Suppressor macrophage (primary cell): ENCODE results near the gene CCDC12.

Experiments used
- DNase-seq, 4 experiments: peaks; one replicate each; pipeline ENCODE4 v3.0.0-alpha.2; 2020 to 2022
- total RNA-seq, 17 experiments: gene quantifications; one replicate each; lab custom pipeline; 2026; ENCODE audit warnings: mixed read lengths in 6 of 17, inconsistent platforms in 3 of 17; lab: John Stamatoyannopoulos, UW

CCDC12 gene
- 9.6 to 37.0 (median 17.5) reads per million in 17 experiments for total RNA-seq

DNA sequence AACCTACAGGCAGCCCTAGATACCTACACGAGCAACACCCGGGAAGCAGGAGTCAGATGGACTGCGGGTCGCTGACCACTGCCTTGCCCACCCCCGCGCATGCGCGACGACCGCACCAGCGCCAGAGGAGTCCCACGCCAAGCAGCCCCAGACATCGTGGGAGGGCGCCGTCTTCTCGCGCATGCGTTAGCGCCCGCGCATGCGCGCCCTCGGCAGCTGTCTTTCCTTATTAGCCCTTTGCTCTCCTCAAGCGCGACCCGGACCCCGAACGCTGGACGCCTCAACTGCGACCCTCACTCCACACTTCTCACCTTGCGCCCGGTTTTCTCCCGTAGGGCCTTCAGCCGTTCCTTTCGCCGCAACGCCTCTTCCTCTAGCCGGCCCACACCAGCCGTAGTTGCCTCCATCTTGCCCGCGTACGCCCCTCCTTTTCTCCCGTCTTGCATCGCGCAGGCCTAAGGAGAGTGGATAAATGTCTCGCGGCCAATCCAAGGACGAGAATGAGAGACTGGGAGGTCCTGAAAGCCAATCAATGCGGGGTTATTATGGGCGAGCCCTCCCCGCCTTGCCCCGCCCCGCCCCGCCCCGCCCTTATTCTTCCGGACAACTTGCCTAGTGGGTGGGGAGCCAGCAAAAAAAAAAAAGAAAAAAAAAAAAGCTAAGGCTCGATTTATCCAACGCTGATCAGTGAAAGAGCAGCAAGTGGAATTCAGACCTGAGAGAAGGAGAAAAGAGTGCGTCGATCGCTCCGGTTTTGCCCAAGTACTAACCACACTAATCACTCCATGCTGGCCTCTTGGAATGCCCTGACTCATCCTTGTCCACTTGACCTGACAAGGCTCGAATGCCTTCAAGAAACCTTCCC lies at the start of gene CCDC12:
TSS of gene CCDC12 (minus strand) at position 420 of the 865 bp plus-strand sequence. CDS start at position 407, 13 bp downstream.
- DNase-seq = peak; percentile 96 to 99 (median 97)

- DNase-seq = no peak
These were observed 48.4 kb upstream of the CCDC12 start for GRCh38 chr3:47024932-47025331.

GRCh38 chr3:47022641-47023071 lies 46.1 kb upstream of the CCDC12 start:
- DNase-seq = no peak

DNA sequence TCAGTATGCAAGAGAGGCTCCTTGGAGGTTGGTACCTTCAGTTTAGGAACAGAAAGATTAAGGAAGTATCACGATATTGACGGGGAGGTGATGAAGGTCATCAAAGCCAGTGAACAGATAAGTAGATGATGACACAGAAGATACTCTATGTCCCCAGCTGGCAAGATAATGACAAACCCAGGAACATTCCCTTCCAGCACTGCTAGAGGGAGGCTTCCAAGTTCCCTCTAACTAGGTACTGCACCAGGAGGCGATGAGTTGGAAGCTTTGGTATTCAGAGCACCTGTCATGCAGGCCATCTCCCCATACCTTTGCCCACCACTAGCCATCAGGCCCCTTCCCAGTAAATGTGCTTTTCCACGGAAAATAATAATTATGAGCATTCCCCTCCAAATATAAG lies 43.8 kb upstream of the CCDC12 start:
- DNase-seq = no peak

DNA sequence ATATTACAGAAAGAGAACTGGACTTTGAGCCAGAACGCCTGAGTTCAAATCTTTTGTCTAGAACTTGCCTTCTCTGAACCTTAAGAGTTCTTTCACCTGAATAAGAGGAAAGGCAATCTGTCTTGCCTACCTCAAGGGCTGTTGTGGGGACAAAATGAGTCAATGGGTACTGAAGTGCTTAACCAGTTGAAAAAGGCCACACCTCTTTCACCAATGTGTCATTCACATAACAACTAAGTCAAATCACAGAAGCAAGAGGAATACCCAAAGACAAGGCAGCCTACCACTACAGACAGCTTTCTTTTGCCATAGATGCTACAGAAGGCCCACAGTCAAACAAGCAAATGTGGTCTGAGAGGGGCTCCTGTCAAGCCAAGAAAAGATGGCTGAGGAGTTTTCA lies 42.7 kb upstream of the CCDC12 start:
- no peak for DNase-seq

GRCh38 chr3:47018269-47018611 lies 41.7 kb upstream of the CCDC12 start:
- DNase-seq = no peak

DNA sequence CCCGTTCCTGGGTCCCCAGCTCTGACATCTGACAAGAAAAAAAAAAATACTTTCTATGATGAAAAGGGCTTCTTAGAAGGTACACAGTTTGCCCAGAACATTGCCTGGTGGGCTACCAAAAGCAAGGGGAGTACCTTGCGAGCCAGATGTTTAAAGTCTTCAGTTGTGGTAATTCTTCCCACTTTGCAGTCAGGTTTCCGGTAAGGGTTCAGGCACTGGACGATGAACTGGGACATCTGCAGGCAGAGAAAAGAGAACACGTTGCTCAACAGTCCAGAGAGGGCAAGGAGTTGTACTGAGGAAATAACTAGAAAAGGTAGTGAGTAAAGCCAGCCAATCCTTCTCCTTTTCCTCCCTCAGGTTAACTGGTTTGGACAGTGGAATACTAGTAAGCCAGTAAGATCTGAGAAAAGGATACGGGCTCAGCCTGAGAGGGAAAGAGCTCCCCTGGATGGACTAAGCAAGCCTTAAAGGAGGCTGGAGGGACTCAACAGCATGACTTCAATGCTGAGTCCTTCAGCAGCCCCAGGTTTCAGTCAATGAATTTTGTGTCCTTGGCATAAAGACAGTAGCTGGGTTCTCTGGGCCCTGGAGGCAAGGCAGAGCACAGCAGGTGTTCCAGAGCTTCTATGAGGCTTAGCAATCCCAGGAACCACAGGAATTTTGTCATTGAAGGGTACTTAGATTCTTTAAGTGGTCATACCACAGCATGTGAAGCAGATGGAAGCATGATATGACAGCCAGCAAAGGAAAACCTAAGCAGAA lies 41.1 kb upstream of the CCDC12 start:
- peak in 2 of 4 experiments; percentile 17 to 19 for DNase-seq

DNA sequence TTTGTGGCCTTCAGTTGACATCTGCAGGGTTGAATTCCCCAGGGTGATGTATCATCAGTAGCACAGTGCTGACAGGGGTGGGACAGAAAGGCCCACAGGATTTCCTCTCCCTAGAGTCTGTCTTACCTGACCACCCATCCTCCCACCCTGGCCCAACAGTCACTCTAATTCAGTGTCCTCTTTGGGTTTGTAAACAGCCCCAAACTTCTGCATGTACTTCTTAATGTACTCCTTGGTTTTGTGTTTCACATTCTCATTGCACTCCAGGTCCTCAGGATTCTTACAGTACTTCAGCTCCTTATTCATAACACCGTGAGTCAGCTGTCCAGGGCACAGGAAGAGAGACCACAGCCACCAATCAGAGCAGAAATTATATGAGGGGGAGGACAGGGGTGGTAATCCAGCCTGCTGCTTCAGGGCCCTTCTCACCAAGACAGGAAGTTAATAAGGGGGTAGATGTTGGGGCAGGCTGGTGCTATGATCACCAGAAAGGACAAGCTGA lies 40.4 kb upstream of the CCDC12 start:
- DNase-seq = peak; percentile 29 to 68 (median 45)

- DNase-seq = no peak
These were observed 39.8 kb upstream of the CCDC12 start for GRCh38 chr3:47016086-47016933.

DNA sequence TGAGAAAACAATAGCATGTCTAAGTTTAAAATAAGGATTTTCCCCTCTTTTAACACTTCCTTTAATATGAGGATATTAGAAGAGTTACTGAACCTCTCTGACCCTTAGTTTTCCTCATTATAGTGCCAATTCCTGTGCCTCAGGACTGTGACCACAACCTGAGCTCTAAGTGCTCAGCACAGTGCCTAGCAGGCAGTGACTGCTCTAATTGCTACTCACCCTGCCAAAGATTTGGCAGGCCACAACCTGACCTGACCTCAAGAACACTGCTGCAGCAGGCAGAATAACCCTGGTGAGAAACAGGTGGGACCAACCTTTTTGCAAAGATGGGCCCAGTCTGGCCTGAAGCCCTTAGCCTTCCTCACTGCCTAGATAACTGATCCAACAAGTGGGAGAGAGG lies 38.6 kb upstream of the CCDC12 start:
- DNase-seq = no peak

DNA sequence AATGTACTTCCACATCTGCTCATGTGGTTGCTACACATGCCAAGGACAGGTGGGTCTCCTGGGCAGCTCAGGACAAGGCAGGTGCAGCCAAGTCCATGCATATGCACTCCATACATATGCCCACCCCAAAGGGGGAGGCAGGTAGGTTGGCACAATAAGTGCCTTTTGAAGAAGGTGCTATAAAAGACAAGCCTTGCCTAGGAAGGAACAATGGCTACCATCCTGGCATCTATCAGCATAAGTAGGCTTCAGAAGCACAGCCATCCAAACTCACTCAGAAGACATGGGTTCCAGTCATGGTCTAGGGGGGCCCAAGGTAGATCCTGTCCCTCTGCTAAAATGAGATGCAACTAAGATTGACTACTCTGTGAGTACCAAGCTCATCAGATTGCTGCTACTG lies 37.5 kb upstream of the CCDC12 start:
- DNase-seq = no peak

DNA sequence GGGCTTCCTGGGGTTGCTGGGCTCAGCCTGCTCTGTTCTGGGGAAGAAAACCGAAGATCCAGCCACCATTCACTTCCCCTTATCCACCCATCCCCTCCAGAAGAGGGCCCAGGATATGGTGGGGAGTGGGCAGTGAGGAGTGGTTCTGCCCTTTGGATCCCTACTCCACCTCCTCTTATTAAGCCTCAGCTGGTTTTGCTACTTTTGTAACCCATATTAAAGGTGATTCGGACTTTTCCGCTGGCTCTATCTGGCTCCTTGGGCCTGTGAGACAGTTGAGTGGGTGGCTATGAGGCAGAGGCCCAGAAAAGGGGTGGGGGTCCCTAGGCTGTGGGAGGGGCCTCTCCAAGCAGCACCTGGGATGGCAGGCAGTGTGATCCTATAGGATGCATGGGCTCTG lies 36.7 kb upstream of the CCDC12 start:
- no peak for DNase-seq

- no peak for DNase-seq
These were observed 36.0 kb upstream of the CCDC12 start for GRCh38 chr3:47012342-47013230.

DNA sequence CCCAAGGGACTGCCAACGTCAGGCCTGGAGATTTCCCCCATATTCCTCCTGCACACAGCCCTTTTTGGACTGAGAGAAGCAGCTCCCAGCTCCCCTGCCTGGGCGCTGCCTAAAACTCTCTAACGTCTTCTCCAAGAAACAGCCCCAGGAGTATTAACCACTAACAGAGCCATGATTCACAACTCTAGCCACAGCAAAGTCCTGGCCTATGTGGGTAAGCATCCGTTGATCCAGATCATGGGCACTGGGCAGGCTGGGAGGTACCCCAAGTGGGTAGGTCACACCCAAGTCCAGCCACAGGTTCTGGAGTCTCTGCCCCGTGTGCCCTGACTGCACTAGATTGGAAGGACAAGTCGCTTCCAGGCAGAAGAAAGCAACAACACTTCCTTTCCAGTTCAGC lies 34.8 kb upstream of the CCDC12 start:
- no peak for DNase-seq

DNA sequence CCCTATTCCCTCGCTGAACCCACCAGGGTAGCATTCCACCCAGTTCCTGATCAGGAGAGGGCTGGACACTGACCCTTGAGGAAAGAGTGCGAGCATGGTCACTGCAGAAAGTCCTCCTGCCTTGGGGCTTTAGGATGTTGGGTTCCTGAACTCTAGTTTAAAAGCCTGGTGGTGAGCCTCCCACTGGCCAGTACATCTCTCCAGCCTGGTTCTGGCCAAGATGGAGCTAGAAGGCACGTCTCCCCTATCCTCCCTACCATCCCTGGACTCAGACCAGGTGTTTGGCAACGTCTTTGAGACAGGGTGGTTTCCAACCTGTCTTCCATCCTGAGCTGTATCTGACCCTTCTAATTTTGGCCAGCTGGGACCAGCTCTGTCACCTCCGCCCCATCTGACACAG lies 34.4 kb upstream of the CCDC12 start:
- no peak for DNase-seq

DNA sequence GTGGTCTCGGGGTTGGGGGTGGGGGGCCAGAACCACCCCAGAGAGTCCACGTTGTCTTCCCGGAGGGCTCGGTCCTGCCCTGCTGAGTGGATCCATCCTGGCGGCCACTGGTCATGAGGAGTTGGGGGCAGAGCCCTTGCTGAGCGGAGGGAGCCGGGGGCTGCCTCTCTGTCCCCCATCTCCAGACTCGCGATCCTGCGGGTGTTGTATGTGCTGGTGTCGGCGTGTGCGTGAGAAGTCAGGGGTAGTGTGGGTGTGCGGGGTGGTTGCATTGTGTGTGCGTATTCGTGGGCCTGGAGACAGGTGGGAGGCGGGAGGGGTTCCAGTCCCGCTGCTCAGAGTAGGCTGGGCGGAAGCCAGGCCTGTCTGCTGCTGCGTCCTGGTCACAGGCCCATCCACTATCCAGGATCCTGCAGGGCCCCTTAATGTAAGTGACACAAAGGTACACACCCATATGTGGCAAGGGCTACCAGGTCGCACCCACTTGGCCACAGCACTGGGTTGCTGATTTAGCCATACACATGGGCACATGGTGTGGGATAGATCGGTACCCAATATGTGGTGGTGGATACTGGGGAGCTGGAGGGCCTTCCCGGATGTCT lies 33.7 kb upstream of the CCDC12 start:
- no peak for DNase-seq

GRCh38 chr3:47009225-47010110 lies 32.9 kb upstream of the CCDC12 start:
- peak; percentile 82 to 91 (median 86) for DNase-seq

GRCh38 chr3:47008851-47009224 lies 32.3 kb upstream of the CCDC12 start:
- no peak for DNase-seq

DNA sequence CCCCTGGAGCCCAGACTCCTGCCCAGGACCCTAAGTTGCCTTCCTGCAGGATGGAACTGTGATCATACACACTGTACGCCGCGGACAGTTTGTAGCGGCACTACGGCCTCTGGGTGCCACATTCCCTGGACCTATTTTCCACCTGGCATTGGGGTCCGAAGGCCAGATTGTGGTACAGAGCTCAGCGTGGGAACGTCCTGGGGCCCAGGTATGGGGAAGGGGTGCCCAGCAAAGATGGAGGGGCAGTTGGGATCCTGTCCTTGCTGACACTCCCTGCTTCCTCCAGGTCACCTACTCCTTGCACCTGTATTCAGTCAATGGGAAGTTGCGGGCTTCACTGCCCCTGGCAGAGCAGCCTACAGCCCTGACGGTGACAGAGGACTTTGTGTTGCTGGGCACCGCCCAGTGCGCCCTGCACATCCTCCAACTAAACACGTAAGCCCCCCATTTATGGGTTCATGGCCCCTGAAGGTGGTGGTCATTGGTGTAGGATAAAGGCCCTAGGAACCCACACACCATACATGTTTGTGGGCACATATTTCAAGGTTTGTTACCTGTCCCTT lies 31.8 kb upstream of the CCDC12 start:
- DNase-seq = peak in 1 of 4 experiments; percentile 2
